Gastroesophageal sphincter (tissue), 3 donors: ENCODE results near the gene SMKR1.

Source experiments
- POLR2A ChIP-seq, 2 donors: fragments of 450-650 bp; IDR thresholded peaks; one replicate each; pipeline ENCODE4 v1.6.1; 2017; ENCODE audit warnings: antibody characterized with exemption in 2 of 2, mild to moderate bottlenecking in 2 of 2, moderate library complexity in 1 of 2
- POLR2AphosphoS5 ChIP-seq: sonication (generic); formaldehyde crosslinking; IDR thresholded peaks from one replicate; pipeline ENCODE4 v1.6.1; 2017; ENCODE audit warnings: antibody characterized with exemption
- TF ChIP-seq, protein P1 (sequence below), 4 experiments: fragments of 200-600 bp in 2 of 4; fragments of 450-650 bp in 2 of 4; sonication (generic) in 1 of 4; IDR thresholded peaks; one replicate each; pipeline ENCODE4 v1.5.1; 2017 to 2019; ENCODE audit warnings: antibody characterized with exemption in 4 of 4, mild to moderate bottlenecking in 2 of 4, moderate library complexity in 2 of 4

DNA sequence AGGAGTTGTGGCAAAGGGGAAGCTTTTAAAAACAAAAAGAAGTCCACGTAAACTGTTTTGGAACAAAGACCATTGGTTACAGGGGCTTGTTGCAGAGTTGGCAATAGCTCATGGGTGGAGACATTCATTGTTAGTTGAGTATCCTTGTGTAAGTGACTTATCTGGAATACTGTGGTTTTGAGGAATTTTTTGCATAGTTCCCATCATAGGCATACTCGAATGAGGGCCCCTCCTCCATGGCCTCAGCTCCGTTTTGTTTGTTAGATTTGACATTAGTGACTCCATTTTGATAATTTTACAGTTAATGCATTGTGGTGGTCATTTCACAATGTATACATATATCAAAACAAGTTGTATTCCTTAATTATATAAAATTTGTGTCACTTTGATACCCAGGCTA is 12.8 kb upstream of the SMKR1 start:
- TF ChIP-seq, protein P1, sequence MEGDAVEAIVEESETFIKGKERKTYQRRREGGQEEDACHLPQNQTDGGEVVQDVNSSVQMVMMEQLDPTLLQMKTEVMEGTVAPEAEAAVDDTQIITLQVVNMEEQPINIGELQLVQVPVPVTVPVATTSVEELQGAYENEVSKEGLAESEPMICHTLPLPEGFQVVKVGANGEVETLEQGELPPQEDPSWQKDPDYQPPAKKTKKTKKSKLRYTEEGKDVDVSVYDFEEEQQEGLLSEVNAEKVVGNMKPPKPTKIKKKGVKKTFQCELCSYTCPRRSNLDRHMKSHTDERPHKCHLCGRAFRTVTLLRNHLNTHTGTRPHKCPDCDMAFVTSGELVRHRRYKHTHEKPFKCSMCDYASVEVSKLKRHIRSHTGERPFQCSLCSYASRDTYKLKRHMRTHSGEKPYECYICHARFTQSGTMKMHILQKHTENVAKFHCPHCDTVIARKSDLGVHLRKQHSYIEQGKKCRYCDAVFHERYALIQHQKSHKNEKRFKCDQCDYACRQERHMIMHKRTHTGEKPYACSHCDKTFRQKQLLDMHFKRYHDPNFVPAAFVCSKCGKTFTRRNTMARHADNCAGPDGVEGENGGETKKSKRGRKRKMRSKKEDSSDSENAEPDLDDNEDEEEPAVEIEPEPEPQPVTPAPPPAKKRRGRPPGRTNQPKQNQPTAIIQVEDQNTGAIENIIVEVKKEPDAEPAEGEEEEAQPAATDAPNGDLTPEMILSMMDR (IDR thresholded peaks at IDR 0.05) = no peak
- TF ChIP-seq POLR2A (IDR thresholded peaks at IDR 0.05) (no peak), POLR2AphosphoS5 (no peak)
